Measurements from ENCODE around the gene UHRF1.
A peak's percentile ranks its signal among the peaks of the same experiment; 100 is the strongest.

UHRF1 gene

DNA sequence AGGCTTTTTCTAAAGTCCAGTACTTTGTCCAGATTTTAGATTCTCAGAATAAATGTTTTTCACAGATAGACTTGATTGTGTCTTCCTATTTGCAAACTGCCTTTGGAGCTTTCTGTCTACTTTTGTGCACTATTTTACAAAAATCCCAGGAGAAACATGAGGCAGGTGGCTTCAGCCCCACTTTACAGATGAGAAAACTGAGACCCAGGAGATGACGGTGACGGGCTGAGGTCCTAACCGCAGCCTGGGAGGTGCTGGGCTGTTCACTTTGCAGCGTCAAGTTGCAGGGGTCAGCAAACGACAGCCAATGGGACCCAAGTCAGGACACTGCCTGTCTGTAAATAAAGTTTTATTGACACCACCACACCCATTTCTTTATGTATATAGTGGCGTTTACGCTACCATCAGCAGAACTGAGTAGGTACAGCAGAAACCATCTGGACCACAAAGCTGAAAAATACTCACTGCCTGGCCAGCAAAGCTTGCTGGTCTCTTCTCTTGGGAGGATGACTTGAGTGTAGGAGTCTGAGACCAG is 52.9 kb downstream of the UHRF1 start:
- DNase-seq (ENCODE audit: low read depth) = no peak
- TF ChIP-seq, protein P1, sequence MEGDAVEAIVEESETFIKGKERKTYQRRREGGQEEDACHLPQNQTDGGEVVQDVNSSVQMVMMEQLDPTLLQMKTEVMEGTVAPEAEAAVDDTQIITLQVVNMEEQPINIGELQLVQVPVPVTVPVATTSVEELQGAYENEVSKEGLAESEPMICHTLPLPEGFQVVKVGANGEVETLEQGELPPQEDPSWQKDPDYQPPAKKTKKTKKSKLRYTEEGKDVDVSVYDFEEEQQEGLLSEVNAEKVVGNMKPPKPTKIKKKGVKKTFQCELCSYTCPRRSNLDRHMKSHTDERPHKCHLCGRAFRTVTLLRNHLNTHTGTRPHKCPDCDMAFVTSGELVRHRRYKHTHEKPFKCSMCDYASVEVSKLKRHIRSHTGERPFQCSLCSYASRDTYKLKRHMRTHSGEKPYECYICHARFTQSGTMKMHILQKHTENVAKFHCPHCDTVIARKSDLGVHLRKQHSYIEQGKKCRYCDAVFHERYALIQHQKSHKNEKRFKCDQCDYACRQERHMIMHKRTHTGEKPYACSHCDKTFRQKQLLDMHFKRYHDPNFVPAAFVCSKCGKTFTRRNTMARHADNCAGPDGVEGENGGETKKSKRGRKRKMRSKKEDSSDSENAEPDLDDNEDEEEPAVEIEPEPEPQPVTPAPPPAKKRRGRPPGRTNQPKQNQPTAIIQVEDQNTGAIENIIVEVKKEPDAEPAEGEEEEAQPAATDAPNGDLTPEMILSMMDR (IDR thresholded peaks at IDR 0.05; ENCODE audit: insufficient read depth, low read depth, low read length, missing control alignments) = no peak
- no peak overlapping the region for H3K4me3 ChIP-seq (ENCODE audit: low read length)

DNA sequence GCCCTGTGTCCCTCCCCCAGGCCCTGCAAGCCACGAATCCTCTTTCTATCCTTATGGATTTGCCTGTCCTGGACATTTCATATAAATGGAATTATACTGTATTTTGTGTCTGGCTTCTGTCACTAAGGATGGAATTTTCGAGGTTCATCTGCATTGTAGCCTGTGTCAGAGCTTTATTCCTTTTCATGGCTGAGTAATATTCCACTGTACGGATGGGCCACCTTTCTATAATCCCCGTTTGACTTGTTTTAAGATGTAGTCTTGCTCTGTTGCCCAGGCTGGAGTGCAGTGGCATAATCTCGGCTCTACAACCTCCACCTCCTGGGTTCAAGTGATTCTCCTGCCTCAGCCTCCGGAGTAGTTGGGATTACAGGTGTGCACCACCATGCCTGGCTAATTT is 55.8 kb downstream of the UHRF1 start:
- TF ChIP-seq, protein P1 (IDR thresholded peaks at IDR 0.05; ENCODE audit: insufficient read depth, low read depth, low read length, missing control alignments) = no peak
- no peak for DNase-seq (ENCODE audit: low read depth)

GRCh38 chr19:4966591-4966990 is 57.3 kb downstream of the UHRF1 start:
- no peak overlapping the region for H3K4me3 ChIP-seq (ENCODE audit: low read length)
- TF ChIP-seq, protein P1 (IDR thresholded peaks at IDR 0.05; ENCODE audit: insufficient read depth, low read depth, low read length, missing control alignments) = no peak
- DNase-seq (ENCODE audit: low read depth) = no peak

More for the DNA sequence above, 55.8 kb downstream of the UHRF1 start:
- H3K4me3 ChIP-seq (ENCODE audit: low read length) = no peak overlapping the region

- DNase-seq (ENCODE audit: low read depth) = peak; percentile 23
- TF ChIP-seq, protein P1 (IDR thresholded peaks at IDR 0.05; ENCODE audit: insufficient read depth, low read depth, low read length, missing control alignments) = no peak
- peak overlapping the region; percentile 42 for H3K4me3 ChIP-seq (ENCODE audit: low read length)
Observed at GRCh38 chr19:4967738-4968461, 58.6 kb downstream of the UHRF1 start.

DNA sequence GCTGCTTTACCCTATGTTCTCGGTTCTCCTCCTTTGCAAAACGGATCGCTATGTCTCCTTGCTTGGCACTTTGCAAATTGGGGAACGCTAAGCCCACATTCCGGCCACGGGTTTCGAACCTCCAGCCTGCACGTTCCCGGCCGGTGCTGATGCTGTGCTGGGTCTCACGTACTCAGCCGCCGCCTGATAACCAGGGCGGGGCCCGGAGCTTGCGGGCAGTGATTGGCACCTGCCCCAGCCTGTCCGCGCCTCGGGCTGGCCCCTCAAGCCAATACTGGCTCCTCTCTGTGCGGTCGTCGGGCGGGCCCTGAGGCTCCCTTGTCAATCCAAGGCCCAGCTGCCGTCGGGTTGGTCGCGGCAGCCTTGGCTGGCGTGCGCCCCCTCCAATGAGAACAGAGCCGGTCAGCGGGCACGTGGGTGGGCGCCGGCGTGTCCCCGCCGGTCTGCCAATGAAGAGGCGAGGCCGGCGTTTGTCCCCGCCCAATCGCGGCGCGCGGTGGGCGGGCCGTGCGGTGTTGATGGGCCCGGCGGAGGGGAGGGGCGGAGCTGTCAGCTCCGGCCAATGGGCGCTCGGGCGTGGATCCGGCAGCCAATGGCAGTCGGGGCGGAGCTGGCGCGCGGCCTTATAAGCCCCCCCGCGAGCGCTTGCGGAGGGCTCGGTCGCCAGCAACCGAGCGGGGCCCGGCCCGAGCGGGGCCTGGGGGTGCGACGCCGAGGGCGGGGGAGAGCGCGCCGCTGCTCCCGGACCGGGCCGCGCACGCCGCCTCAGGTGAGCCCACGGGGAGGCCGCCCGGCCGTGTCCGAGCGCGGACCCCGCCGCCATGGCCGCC is 59.4 kb downstream of the UHRF1 start, which contains the start of gene KDM4B:
Gene KDM4B (plus strand): TSS at position 652 of the 830 bp plus-strand sequence. CDS start 63,778 bp downstream, outside the sequence.
- peak within 1 kb of the TSS; percentile 80 for H3K4me3 ChIP-seq (ENCODE audit: low read length)
- TF ChIP-seq, protein P1 (IDR thresholded peaks at IDR 0.05; ENCODE audit: insufficient read depth, low read depth, low read length, missing control alignments) = no peak
- DNase-seq (ENCODE audit: low read depth) = peak; percentile 100

GRCh38 chr19:4969292-4969771 is 60.0 kb downstream of the UHRF1 start:
- H3K4me3 ChIP-seq (ENCODE audit: low read length) = peak overlapping the region; percentile 80
- DNase-seq (ENCODE audit: low read depth) = no peak

More at GRCh38 chr19:4969292-4969771, 60.0 kb downstream of the UHRF1 start:
- TF ChIP-seq, protein P1 (IDR thresholded peaks at IDR 0.05; ENCODE audit: insufficient read depth, low read depth, low read length, missing control alignments) = no peak

All from epithelial cell of esophagus (primary cell).